PC-9 (cell line): ENCODE results near the gene CST5. TPM values are rescaled to one million over a fixed set of nuclear protein-coding genes. Genes with fewer than 3 reads are reported as not detected.

ENCODE experiments used
- BruUV-seq: library from RNA; stranded (reverse); fragments of 400-500 nt; replicated peaks from 2 replicates; lab custom pipeline; 2021; lab: Mats Ljungman, UMichigan
- CTCF ChIA-PET: fragments of 300-600 bp; sonication (Branson Sonifier 250); formaldehyde crosslinking; loops from one replicate; lab custom pipeline; 2022; ENCODE audit warnings: antibody characterized with exemption; lab: Charles Lee
- POLR2A ChIA-PET: fragments of 300-600 bp; sonication (Branson Sonifier 250); formaldehyde crosslinking; loops from one replicate; lab custom pipeline; 2022; ENCODE audit warnings: antibody characterized with exemption; ENCODE audit not compliant: unreplicated experiment; lab: Charles Lee
- DNase-seq, 2 experiments: peaks; one replicate each; pipeline versions ENCODE4 v3.0.0 to v3.0.0-alpha.2; 2015 to 2022; ENCODE audit warnings: mixed read lengths in 1 of 2
- H2AFZ ChIP-seq: fragments of 200-600 bp; sonication (generic); 2 replicates; pipeline ENCODE4 v1.8.1; 2017; ENCODE audit warnings: antibody characterized with exemption
- H3F3A ChIP-seq: fragments of 200-600 bp; sonication (generic); 2 replicates; pipeline ENCODE4 v1.8.1; 2017; ENCODE audit warnings: antibody characterized with exemption, mild to moderate bottlenecking, low read depth; ENCODE audit not compliant: insufficient read depth
- H3K27ac ChIP-seq: fragments of 200-600 bp; sonication (generic); 2 replicates; pipeline ENCODE4 v1.6.1; 2016; ENCODE audit warnings: mixed run types
- H3K27me3 ChIP-seq: fragments of 200-600 bp; sonication (generic); 2 replicates; pipeline ENCODE4 v1.6.1; 2016; ENCODE audit warnings: low read depth, mixed run types; ENCODE audit not compliant: insufficient read depth
- H3K36me3 ChIP-seq: fragments of 200-600 bp; sonication (generic); 2 replicates; pipeline ENCODE4 v1.6.1; 2016; ENCODE audit warnings: low read depth, mixed run types
- H3K4me1 ChIP-seq: fragments of 200-600 bp; sonication (generic); replicated peaks from 2 replicates; pipeline ENCODE4 v1.6.1; 2016; ENCODE audit warnings: mixed run types; ENCODE audit not compliant: insufficient read depth
- H3K4me2 ChIP-seq: fragments of 200-600 bp; sonication (generic); 2 replicates; pipeline ENCODE4 v1.6.1; 2017; ENCODE audit warnings: mixed run types
- H3K4me3 ChIP-seq: fragments of 200-600 bp; sonication (generic); 2 replicates; pipeline ENCODE4 v1.6.1; 2016; ENCODE audit warnings: mixed run types
- H3K79me2 ChIP-seq: fragments of 200-600 bp; sonication (generic); 2 replicates; pipeline ENCODE4 v1.6.1; 2017; ENCODE audit warnings: low read depth, mixed run types
- H3K9me2 ChIP-seq: fragments of 200-600 bp; sonication (generic); 2 replicates; pipeline ENCODE4 v1.8.1; 2017; ENCODE audit warnings: mild to moderate bottlenecking; ENCODE audit not compliant: insufficient read depth
- H3K9me3 ChIP-seq: fragments of 200-600 bp; sonication (generic); 2 replicates; pipeline ENCODE4 v1.8.1; 2016; ENCODE audit warnings: low read depth; ENCODE audit not compliant: insufficient read depth
- H4K20me1 ChIP-seq: fragments of 200-600 bp; sonication (generic); 2 replicates; pipeline ENCODE4 v1.8.1; 2017; ENCODE audit not compliant: insufficient read depth
- CTCF ChIP-seq: fragments of 200-600 bp; sonication (generic); conservative IDR thresholded peaks from 2 replicates; pipeline ENCODE4 v1.6.1; 2017; ENCODE audit warnings: mixed run types, antibody characterized with exemption, mild to moderate bottlenecking, moderate library complexity
- EZH2 ChIP-seq: fragments of 200-600 bp; sonication (generic); IDR thresholded peaks from 2 replicates; pipeline ENCODE4 v1.8.0; 2017; ENCODE audit warnings: antibody characterized with exemption, low read depth
- intact Hi-C: fragments of 100-400 bp; cut with micrococcal nuclease; formaldehyde crosslinking; loops from one replicate; pipeline ENCODE4 v1.10.0; 2022; ENCODE audit not compliant: unreplicated experiment
- total RNA-seq: library from RNA; stranded (reverse); gene quantifications from 2 replicates; pipeline ENCODE4 v1.2.3, GENCODE V29; 2021

CST5 gene
- total RNA-seq, 1 experiment from 2014 or later: 2.2 TPM

GRCh38 chr20:23920408-23921325 is 41.1 kb upstream of the CST5 start:
- peaks cover 25% of the 10 kb centered on the region for H3F3A ChIP-seq
- no peak for DNase-seq
- no peaks in the 10 kb centered on the region for H3K79me2 ChIP-seq
- no peaks in the 10 kb centered on the region for H3K9me3 ChIP-seq
- no peaks in the 10 kb centered on the region for H4K20me1 ChIP-seq
- H3K27ac ChIP-seq: peak overlapping the region; percentile 47
- TF ChIP-seq EZH2: no peak
- TF ChIP-seq CTCF: no peak
- intact Hi-C loops: loop anchor here (1.0 to 10.0 kb wide), 4 partner anchors 40 to 1254 kb away; no protein-coding TSS in a partner anchor
- ChIA-PET POLR2A (interaction anchor here (0.6 kb wide), 1 partner anchor 182 kb away, joined by 3 read pairs; no protein-coding TSS in a partner anchor), CTCF (interaction anchor here (0.7 to 0.8 kb wide), 2 partner anchors 253 to 1258 kb away, joined by 3 to 7 read pairs; no protein-coding TSS in a partner anchor)
- H3K27me3 ChIP-seq: no peaks in the 10 kb centered on the region
- no peak overlapping the region for H2AFZ ChIP-seq
- H3K9me2 ChIP-seq: no peaks in the 10 kb centered on the region
- peak overlapping the region; percentile 41 for H3K4me2 ChIP-seq
- no peaks in the 10 kb centered on the region for H3K36me3 ChIP-seq
- H3K4me3 ChIP-seq: no peak overlapping the region
- H3K4me1 ChIP-seq: peaks cover 31% of the 10 kb centered on the region
- BruUV-seq: no TSS peak

- Histone ChIP-seq H3K4me3 (no peak overlapping the region), H3K4me1 (peaks cover 31% of the 10 kb centered on the region), H3K79me2 (no peaks in the 10 kb centered on the region), H3K36me3 (no peaks in the 10 kb centered on the region), H2AFZ (no peak overlapping the region), H3K27me3 (no peaks in the 10 kb centered on the region), H3K9me3 (no peaks in the 10 kb centered on the region), H3F3A (peaks cover 25% of the 10 kb centered on the region), H3K4me2 (no peak overlapping the region), H4K20me1 (no peaks in the 10 kb centered on the region), H3K9me2 (no peaks in the 10 kb centered on the region), H3K27ac (no peak overlapping the region)
- intact Hi-C loops: no loop called here
- BruUV-seq: no TSS peak
- DNase-seq: no peak
- TF ChIP-seq EZH2 (no peak), CTCF (no peak)
- CTCF ChIA-PET: no interaction called here
- POLR2A ChIA-PET: no interaction called here
Observed at GRCh38 chr20:23918896-23919295, 39.3 kb upstream of the CST5 start.

GRCh38 chr20:23918101-23918862 is 38.7 kb upstream of the CST5 start:
- Histone ChIP-seq H3K79me2 (no peaks in the 10 kb centered on the region), H3F3A (peaks cover 25% of the 10 kb centered on the region), H3K36me3 (no peaks in the 10 kb centered on the region), H3K4me2 (no peak overlapping the region), H2AFZ (no peak overlapping the region), H4K20me1 (no peaks in the 10 kb centered on the region), H3K27ac (no peak overlapping the region), H3K9me2 (no peaks in the 10 kb centered on the region), H3K4me1 (peaks cover 31% of the 10 kb centered on the region), H3K4me3 (no peak overlapping the region), H3K9me3 (no peaks in the 10 kb centered on the region), H3K27me3 (no peaks in the 10 kb centered on the region)
- TF ChIP-seq EZH2 (no peak), CTCF (no peak)
- ChIA-PET POLR2A (no interaction called here), CTCF (no interaction called here)
- intact Hi-C loops: no loop called here
- BruUV-seq: no TSS peak
- DNase-seq: no peak
